LoVo (cell line): Measurements from ENCODE around the gene POU2F2.

Experiments used
- DNase-seq: peaks from one replicate; pipeline ENCODE4 v3.0.0-alpha.2; 2016; ENCODE audit warnings: low spot score

POU2F2 gene

DNA sequence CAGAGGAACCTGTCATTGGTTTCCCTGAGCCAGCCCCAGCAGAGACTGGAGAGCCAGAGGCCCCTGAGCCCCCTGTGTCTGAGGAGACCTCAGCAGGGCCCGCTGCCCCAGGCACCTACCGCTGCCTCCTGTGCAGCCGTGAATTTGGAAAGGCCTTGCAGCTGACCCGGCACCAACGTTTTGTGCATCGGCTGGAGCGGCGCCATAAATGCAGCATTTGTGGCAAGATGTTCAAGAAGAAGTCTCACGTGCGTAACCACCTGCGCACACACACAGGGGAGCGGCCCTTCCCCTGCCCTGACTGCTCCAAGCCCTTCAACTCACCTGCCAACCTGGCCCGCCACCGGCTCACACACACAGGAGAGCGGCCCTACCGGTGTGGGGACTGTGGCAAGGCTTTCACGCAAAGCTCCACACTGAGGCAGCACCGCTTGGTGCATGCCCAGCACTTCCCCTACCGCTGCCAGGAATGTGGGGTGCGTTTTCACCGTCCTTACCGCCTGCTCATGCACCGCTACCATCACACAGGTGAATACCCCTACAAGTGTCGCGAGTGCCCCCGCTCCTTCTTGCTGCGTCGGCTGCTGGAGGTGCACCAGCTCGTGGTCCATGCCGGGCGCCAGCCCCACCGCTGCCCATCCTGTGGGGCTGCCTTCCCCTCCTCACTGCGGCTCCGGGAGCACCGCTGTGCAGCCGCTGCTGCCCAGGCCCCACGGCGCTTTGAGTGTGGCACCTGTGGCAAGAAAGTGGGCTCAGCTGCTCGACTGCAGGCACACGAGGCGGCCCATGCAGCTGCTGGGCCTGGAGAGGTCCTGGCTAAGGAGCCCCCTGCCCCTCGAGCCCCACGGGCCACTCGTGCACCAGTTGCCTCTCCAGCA is 52.1 kb downstream of the POU2F2 start:
- no peak for DNase-seq

DNA sequence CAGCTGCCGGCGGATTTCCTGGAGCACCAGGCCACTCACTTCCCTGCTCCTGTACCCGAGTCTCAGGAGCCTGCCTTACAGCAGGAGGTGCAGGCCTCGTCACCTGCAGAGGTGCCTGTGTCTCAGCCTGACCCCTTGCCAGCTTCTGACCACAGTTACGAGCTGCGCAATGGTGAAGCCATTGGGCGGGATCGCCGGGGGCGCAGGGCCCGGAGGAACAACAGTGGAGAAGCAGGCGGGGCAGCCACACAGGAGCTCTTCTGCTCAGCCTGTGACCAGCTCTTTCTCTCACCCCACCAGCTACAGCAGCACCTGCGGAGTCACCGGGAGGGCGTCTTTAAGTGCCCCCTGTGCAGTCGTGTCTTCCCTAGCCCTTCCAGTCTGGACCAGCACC is 53.0 kb downstream of the POU2F2 start:
- DNase-seq, result no peak

DNA sequence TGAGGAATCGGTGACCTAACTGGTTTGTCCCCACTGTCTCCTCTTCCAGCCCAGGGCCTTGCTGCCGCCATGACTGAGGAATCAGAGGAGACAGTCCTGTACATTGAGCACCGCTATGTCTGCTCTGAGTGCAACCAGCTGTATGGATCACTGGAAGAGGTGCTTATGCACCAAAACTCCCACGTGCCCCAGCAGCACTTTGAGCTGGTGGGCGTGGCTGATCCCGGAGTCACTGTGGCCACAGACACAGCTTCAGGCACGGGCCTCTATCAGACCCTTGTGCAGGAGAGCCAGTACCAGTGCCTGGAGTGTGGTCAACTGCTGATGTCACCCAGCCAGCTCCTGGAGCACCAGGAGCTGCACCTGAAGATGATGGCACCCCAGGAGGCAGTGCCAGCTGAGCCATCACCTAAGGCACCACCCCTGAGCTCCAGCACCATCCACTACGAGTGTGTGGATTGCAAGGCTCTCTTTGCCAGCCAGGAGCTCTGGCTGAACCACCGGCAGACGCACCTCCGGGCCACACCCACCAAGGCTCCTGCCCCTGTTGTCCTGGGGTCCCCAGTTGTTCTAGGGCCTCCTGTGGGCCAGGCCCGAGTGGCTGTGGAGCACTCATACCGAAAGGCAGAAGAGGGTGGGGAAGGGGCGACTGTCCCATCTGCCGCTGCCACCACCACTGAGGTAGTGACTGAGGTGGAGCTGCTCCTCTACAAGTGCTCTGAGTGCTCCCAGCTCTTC is 53.5 kb downstream of the POU2F2 start:
- no peak for DNase-seq

DNA sequence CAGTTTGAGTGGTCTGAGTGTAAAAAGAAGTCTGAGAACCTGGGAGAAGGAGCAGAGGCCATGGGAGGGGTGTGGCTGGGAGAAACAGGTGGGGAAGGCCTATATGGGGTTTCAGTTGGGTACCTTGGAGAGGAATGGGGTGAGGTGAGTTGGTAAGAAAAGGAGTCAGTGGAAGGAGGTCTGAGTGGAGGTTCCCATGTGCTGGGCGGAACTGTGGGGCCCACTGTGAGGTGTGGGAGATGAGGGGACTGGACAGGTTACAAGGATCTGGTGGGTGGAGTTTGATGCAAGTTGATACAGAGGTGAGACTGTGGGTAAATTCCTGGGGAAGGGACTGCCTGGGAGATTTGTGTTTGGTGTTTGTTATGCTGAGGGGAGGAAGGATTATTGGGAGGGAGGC is 54.2 kb downstream of the POU2F2 start:
- no peak for DNase-seq

DNA sequence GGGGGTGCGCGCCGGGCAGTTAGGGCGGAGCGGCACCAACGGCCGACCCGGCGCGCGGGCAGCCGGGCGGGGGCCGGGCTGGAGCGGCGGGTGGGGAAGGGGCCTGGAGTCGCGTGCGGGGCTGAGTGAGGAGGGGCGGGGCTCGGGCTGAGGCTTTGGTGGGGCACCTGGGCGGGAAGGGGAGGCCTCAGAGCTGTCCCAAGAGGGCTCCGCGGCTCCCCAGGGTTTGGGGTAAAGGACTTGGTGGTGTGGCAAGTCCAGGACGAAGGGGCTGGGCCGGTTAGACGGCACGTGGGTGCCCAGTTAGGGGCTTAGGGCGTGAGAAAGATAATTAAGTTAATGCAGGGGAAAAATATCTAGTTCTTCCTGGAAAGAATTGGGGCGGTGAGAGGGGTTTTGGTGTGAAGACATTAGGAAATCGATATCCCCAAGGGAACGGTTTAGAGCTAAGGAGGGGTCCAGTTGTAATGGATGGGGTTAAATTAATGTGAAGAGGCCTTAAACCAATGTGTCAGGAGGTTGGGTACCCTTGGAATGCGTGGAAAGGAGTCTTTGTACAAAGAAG is 55.8 kb downstream of the POU2F2 start:
- no peak for DNase-seq

DNA sequence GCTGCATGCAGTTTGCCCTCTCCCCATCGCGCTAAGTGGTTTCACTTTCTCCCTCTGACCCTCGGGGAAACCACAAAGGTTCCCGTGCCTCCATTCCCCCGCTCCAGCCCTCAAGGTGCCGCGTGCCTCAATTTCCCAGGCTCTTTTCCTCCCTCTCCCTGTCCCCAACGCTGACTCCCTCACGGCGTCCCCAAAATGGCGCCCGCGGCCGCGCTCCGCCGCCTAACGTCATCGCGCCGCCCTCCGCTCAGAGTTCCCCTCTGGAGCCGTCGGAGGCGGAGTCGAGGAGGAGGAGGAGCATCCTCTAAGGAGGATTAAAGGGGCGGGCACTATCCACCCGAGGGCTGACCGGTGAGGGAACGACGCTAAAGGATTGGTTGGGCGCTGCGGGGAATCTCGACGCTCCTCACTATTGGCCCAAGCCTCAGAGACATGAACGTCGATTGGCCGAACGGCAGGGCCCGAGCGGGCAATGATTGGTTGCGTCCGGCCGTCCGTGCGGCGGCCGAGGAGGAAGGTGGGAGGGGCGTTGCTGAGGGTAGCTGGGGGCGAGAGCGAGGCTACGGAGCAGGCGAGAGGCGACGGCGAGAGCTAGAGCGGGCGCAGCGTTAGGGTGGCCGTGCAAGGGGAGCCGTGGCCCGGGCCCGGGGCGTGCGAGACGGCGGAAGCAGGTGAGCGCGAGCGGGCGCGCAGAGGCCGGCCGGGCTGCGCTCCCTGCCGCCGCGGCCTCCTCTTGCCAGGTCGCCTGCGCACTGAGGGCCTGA is 56.4 kb downstream of the POU2F2 start, which contains the start of gene ZNF574:
Gene ZNF574 (plus strand): TSS at position 551 of the 764 bp plus-strand sequence. CDS start 2,441 bp downstream, outside the sequence.
- DNase-seq, result peak; percentile 99

DNA sequence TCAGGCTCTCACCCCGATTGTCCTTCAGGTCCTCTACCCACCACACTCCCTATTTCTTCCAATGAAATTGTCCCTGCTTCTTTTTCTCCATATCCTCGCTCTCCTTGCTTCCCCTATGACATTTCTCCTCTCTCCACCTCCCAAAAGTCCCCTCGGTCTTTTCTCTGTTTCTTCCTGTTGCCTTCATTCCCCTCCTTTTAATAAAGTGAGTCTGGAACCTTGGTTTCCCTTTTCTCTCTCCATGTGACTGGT is 57.0 kb downstream of the POU2F2 start:
- DNase-seq, result no peak

DNA sequence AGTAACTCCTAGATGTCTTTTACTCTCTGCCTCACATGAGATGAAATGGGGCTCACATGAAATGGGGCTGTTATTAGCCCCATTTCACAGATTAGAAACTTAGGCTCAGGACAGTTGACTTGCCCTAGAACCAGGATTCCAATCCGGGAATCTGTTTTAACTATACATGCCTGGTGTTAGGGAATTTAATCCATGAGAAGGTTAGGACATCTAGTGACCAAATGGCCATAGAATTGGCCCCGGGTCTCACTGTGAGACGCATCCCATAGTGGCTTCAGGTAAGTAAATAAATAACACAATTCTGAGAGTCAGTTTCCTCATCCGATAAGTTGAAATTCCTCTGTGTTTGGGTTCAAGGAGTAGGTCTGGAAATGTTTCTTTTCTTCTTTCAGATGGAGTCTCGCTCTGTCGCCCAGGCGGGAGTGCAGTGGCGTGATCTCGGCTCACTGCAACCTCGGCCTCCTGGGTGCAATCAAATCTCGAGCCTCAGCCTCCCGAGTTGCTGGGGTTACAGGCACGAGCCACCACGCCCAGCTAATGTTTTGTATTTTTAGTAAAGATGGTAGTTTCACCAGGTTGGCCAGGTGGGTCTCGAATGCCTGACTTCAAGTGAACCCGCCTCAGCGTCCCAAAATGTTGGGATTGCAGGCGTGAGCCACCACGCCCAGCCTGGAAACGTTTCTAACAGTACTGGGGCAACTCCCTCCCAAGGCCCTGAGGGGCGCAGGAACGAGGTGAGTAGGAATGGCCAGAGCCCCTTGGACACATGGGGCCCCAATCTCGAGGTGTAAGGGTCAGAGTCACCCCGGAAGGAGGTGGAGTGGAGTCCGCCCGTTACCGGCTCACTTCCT is 57.5 kb downstream of the POU2F2 start:
- peak; percentile 22 for DNase-seq

DNA sequence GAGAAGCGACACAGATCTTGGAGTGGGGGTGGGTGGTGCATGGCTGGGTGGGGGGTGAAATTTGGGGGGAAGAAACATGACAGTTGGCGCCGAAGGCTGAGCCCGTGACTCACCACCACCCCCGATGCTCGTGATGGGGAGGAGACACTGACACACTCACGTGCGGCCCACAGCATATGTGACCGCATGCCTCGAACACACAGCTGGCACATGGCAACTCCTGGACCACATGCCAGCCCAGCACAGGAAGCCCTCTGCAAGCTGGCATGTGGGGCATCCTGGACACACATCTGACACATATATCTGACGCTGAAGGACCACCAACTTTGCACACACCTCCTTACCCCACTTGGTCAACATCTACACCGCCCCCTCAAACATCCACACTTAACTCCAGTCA is 61.0 kb downstream of the POU2F2 start:
- DNase-seq, result no peak

DNA sequence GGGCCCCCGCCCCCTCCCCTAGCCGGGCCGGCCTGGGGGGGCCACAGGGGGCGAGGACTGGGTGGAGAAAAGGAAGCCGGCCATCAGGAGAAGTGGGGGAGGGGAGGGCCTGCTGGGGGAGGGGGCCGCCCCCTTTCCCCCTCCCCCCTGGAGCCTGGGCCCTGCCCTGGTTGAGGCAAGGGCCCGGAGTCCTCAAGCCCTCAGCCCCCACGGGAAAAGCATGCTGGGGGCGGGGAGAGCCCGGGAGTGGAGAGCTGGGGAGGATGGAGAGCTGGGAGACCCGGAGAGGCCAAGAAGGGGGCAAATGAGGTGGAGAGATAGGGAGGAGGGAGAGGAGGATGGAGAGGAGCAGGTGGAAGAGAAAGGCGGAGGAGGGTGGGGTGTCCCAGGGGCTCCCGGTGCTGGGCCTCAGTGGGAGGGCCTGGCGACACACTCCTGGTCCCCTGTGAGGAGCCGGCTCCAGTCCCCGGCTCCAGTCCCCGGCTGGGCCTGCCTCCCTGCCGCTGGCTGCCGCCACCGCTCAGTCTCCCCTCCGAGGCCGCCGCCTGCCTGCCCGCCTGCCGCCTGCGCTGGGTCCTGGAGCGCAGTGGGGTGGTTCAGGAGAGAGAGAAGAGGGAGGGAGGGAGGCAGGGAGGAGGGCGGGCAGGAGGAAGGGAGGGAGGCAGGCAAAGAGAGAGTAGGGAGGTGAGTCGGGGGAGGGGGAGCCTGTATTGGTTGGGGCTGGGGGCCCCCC is 62.5 kb downstream of the POU2F2 start, which contains the start of gene GRIK5:
Gene GRIK5 (minus strand): TSS at position 588 of the 733 bp plus-strand sequence. CDS start 4,436 bp downstream, outside the sequence.
- no peak for DNase-seq

DNA sequence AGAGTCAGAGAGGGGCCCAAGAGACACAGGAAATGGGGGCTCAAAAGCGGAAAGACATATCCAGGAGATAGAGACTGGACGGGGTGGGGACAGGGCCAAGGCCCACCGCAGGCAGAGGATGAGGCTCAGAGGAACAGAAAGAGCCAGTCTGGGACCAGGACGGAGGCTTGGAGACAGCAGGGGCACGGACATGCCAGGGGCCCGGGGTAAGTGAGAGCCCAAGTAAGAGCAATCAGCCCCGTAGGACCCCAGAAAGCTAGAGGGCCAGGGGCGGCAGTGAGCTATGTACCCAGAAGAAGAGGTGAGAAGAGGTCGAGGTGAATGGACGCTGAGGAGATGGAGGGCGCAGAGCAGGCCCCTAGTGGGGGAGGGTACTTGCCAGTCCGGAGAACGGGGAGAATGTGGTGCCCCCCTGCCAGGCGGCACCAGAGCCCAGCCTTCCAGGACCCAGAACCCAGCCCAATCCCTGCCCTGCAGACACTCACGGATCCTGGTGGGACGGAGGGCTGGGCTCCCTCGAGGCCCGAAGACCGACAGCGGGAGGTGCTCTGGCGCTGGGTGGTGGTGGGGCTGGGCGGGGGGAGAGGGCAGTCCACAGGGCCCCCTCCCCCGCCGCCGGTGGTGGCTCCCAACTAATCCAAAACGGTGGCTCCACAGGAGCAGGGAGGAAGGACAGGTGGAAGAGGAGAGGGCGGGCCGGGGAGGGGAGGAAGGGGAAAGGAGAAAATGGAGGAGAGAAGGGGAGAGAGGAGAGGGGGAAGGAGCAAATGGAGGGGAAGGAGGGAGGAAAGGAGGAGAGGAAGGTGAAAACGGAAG is 63.3 kb downstream of the POU2F2 start:
- no peak for DNase-seq

DNA sequence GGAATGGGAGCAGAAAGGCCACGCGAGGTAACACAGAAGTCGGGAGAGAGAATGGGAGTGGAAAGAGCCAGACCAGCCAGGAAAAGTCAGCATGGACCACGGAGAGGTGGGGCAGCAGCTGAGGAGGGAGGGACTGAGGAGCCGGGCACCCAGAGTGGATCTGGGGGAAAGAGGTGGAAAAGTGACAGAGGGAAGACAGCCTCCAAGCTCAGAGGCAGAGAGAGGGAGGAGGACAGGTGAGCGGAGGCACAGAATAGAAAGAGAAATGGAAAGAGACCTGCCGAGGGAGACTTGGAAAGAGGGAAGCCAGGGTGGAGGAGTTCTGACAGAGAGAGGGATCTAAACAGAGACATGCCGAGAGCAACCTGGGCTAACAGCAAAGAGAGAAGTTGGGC is 63.9 kb downstream of the POU2F2 start:
- DNase-seq, result no peak

DNA sequence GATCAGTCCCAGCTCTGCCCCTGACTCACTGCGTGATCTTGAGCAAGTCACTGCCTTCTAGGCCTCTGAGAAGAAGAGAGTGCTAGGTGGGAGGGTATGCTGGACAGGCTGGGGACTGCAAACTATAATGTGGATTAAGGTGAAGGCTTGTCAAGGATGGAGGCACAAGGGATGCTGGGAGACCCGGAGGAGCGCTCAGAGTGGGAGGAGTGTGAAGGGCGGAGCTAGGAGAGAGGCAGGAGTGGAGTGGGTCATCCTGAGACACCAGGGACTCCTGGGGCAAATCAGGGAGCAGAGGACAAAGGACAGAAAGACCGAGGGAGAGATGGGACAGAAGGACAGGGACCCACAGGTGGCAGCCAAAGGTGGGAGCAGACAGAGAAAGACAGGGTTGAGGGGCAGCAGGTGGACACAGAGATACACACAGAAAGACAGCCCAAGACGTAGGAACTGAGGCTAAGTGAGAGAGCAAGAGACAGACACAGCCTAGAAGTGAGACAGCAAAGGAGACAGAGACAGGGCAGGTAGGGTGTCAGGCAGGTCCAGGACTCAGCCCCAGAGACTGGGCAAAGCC is 64.8 kb downstream of the POU2F2 start:
- no peak for DNase-seq

DNA sequence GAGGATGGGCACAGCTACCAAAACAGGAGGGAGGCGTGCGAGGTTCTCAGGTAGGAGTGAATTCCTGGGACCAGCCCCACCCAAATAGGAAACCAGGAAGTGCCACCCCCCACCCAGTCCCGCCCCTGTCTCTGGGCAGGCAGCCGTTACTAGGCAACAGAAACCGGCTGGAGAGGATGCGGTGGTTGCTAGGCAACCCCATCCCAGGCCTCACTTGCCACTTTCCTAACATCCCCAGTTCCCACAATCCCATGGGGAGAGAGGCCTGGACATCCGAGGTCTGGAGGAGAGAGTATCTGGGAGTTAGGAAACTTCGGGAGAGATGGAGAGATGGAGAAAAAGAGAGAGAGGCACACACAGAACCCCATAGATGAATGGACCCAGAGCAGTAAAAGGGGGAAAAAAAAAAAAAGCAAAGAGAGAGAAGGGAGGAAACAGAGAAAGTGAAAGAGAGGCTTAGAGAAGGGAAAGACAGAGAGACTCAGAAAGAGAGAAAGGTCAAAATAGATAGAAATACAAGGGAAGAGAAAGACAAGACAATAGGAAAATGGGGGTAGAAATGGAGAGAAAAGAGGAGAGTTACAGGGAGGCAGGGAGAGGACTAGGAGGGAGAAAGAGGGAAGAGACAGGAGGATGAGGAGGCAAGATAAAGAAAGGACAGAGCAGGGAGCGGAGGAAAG is 66.0 kb downstream of the POU2F2 start:
- no peak for DNase-seq

DNA sequence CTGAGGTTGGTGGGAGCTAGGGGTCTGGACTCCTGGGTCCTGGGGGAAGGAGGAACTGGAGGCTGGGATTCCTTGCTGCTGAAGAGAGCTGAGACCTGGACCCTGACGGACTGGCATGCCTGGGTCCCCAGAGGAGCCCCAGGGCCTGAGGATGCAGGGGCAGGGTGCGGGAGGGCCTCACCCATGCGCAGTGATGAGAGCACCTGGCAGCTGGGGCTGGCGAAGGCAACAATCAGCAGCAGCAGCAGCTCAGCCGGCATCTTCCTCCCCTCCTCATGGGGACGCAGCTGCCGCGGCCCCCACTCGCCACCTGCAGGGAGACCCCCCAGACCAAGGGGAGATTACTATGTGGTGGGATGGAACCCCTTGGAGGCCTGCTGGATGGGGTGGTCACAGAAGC is 66.7 kb downstream of the POU2F2 start:
- DNase-seq, result no peak

DNA sequence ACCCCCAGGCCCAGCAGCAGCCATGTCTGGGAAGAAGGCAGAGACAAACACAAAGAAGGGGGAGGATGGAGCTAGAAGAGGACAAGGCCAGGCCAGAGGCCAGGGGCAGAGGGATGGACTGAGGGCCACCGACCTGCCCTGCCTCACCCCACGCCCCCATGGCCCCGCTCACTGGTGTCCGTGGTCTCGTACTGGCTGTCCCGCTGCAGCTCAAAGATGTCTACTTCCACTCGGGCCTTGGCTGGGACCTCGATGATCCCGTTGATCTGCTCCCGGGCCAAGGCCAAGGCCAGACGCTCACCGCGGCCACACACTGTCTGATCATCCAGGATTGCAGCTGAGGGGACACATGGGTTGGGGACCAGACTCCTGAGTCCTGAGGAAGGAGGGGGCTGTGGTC is 67.2 kb downstream of the POU2F2 start:
- DNase-seq, result no peak

DNA sequence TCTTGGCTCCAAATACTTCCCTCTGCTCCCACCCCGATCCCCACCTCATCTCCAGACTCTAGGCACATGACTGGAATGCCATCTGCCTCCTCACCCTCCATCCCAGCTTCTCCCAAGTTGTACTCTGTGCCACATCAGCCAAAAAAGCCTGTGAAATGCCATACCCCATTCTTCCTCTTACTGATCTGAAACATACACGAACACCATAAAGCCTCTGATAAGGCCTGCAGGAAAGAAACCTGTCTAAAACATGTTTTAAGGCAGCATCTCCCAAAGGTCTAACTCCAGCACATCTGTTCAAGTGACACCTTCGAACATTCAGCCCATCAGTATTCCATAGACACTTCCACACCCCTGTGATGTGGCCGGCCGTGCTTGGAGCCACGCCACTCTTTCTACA is 67.8 kb downstream of the POU2F2 start:
- DNase-seq, result no peak

DNA sequence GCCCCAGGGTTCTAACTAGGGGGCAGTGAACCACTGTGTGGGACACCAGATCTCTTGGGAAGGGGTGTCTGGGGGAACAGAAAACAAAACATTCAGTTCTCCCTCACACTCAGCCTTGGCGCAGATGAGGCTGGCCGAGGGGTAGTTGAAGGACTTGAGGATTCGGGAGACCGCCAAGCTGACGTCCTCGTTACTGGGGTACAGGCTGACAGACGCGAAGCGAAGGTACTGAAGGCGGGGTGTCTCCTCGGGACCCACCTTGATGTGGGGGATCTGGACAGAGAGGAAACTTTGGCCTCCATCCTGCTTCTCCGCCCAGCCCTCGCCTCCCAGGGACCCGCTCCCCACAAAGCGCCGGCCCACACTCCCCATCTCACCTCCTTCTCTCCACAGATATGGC is 69.9 kb downstream of the POU2F2 start:
- DNase-seq, result no peak

DNA sequence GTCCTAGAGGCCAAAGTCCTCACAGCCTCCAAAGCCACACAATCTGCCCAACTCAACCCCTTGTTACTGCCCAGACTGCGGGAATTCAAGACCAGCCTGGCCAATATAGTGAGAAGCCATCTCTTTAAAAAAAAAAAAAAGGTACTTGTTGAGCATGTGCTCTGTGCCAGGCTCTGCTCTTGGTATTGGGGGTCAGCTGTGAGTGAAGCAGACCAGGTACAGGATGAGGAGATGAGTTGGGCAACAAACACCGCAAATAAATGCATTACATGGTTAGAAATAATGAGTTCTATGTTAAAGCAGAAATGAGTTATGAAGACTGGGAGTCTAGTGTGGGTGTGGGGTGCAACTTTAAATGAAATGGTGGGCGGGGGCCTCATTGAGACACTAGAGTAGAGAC is 72.1 kb downstream of the POU2F2 start:
- no peak for DNase-seq
